ENCODE results near the gene PTK6. TPM values are rescaled to one million over a fixed set of nuclear protein-coding genes. Genes with fewer than 3 reads are reported as not detected.

Gene PTK6
- total RNA-seq: under 1 TPM in 2 of 3 donors, not detected in 1; 0.16 to 0.48 TPM
- total RNA-seq (2013): 0.41 TPM

GRCh38 chr20:63536997-63537524 is at the start of gene PTK6:
TSS of gene PTK6 (minus strand) at chr20:63537376. CDS start at chr20:63537314, 62 bp downstream.
- peak within 1 kb of the TSS; percentile 42 for H3K4me3 ChIP-seq (ENCODE audit: low read length)

DNA sequence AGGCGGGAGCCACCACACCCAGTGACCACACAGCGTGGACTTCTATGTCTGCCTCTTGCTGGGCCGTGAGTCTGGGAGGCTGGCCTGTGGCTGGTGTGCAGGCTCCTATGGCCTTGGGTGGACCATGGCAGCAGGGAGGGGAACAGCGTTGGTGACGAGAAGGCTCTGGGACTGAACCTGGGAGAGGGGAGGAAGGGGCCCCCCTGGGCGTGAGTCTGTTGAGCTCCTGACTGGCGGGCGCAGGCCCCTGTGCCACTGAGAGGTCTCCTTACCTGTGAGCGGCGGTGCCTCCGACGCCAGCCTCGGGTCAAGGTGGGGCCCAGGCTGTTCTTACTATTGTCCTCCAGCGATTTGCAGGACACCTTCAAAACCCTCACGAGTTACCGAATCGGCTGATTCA is 49.6 kb upstream of the PTK6 start:
- Histone ChIP-seq H3K27ac (ENCODE audit: low read length) (no peak overlapping the region), H3K36me3 (ENCODE audit: control insufficient read depth, insufficient read depth, low read length) (peaks cover 22% of the 10 kb centered on the region), H3K4me3 (ENCODE audit: low read length) (no peak overlapping the region), H3K9me3 (ENCODE audit: control insufficient read depth, insufficient read depth, low read length) (no peaks in the 10 kb centered on the region), H3K27me3 (ENCODE audit: control insufficient read depth, insufficient read depth, low read length) (no peaks in the 10 kb centered on the region), H3K4me1 (ENCODE audit: control insufficient read depth, insufficient read depth, low read length) (no peaks in the 10 kb centered on the region)
- Mint-ChIP-seq H3K27ac (no peak overlapping the region), H3K36me3 (no peaks in the 10 kb centered on the region), H3K4me1 (no peaks in the 10 kb centered on the region), H3K9me3 (no peaks in the 10 kb centered on the region), H3K4me3 (no peak overlapping the region), H3K27me3 (ENCODE audit: low read depth in 2 of 2) (no peaks in the 10 kb centered on the region)
- intact Hi-C loops (cut with micrococcal nuclease): no loop called here
- WGBS (ENCODE audit: insufficient coverage): 89% methylated on average over 17 of the region's 17 CpGs
- no peak for ATAC-seq
- no peak for DNase-seq
- no peak for TF ChIP-seq CTCF (IDR thresholded peaks at IDR 0.05)

More at GRCh38 chr20:63536997-63537524, at the start of gene PTK6:
- Mint-ChIP-seq H3K9me3 (no peaks in the 10 kb centered on the region), H3K4me3 (peak within 1 kb of the TSS; percentile 80), H3K27me3 (ENCODE audit: low read depth in 2 of 2) (peaks cover 0 to 2% of the 10 kb centered on the region in 2 donors), H3K4me1 (peaks cover 0 to 20% of the 10 kb centered on the region in 2 donors), H3K36me3 (no peaks in the 10 kb centered on the region), H3K27ac (peak within 1 kb of the TSS; percentile 77 to 91)
- Histone ChIP-seq H3K27me3 (ENCODE audit: control insufficient read depth, insufficient read depth, low read length) (no peaks in the 10 kb centered on the region), H3K27ac (ENCODE audit: low read length) (peak within 1 kb of the TSS; percentile 88), H3K9me3 (ENCODE audit: control insufficient read depth, insufficient read depth, low read length) (no peaks in the 10 kb centered on the region), H3K36me3 (ENCODE audit: control insufficient read depth, insufficient read depth, low read length) (no peaks in the 10 kb centered on the region), H3K4me1 (ENCODE audit: control insufficient read depth, insufficient read depth, low read length) (peaks cover 26% of the 10 kb centered on the region)
- WGBS (ENCODE audit: insufficient coverage): 63% methylated on average over 29 of the region's 29 CpGs
- ATAC-seq (peak in 1 of 3 donors; percentile 2), DNase-seq (no peak)
- intact Hi-C loops (cut with micrococcal nuclease): loop anchor here (5.0 kb wide), 2 partner anchors 120 to 440 kb away; partner anchors contain the start of genes RTEL1 and SAMD10
- TF ChIP-seq CTCF (IDR thresholded peaks at IDR 0.05): no peak

DNA sequence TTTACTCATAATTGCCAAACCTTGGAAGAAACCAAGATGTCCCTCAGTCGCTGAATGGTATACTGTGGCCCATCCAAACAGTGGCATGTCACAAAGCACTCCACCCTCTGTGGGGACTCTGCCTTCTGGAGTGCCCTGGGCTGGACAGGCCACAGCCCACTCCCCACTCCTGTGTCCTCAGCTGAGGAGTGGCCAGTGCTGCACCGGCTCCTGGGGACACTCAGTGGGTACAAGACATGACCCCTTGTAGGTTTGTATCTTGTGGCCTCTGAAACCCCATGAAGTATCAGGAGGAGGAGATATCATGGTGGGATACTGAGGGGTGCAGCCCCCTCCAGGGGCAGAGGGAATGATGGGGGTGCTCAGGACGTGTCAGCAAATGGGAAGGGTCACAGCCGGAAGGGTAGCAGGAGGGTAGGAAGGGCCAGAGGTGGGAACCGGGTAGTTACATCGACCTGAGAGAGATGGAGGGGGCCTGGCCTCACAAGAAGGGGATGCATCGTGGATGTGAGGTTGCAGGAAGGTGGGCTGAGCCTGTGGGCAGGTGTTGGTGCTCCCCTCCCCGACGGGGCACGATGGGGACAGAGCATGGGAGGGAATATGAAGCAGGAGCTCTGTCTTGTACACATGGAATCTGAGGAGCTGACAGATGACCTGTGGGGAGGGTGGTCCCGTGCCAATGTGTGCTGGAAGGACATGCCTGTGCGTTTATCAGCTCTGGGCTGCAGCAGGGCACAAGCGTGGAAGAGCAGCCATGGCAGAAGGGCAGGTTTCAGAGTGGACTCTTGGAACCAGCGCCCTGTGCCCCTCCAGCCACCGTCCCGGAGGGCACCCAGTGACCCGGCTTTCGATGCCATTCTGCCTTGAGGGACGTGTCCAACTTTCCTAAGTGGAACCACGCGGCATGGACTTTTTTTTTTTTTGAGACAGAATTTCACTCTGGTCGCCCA is 48.7 kb upstream of the PTK6 start:
- H3K27ac Mint-ChIP-seq: no peak overlapping the region
- no peak for TF ChIP-seq CTCF (IDR thresholded peaks at IDR 0.05)
- WGBS (ENCODE audit: insufficient coverage): 91% methylated on average over 22 of the region's 22 CpGs
- H3K9me3 Mint-ChIP-seq: no peaks in the 10 kb centered on the region
- no peaks in the 10 kb centered on the region for H3K36me3 Mint-ChIP-seq
- H3K4me1 Mint-ChIP-seq: no peaks in the 10 kb centered on the region
- no peak overlapping the region for H3K4me3 Mint-ChIP-seq
- H3K36me3 ChIP-seq (ENCODE audit: control insufficient read depth, insufficient read depth, low read length): peaks cover 17% of the 10 kb centered on the region
- DNase-seq: no peak
- H3K27ac ChIP-seq (ENCODE audit: low read length): no peak overlapping the region
- H3K4me1 ChIP-seq (ENCODE audit: control insufficient read depth, insufficient read depth, low read length): no peaks in the 10 kb centered on the region
- intact Hi-C loops (cut with micrococcal nuclease): no loop called here
- no peaks in the 10 kb centered on the region for H3K9me3 ChIP-seq (ENCODE audit: control insufficient read depth, insufficient read depth, low read length)
- no peaks in the 10 kb centered on the region for H3K27me3 Mint-ChIP-seq (ENCODE audit: low read depth in 2 of 2)
- H3K4me3 ChIP-seq (ENCODE audit: low read length): no peak overlapping the region
- no peaks in the 10 kb centered on the region for H3K27me3 ChIP-seq (ENCODE audit: control insufficient read depth, insufficient read depth, low read length)
- ATAC-seq: no peak
